Progenitor cell of endocrine pancreas (in vitro differentiated cells): Measurements from ENCODE around the gene CERS6. TPM values are rescaled to one million over a fixed set of nuclear protein-coding genes. Genes with fewer than 3 reads are reported as not detected.
"Not testable (repeated sequence)": the region's sequence is repeated elsewhere in the genome, so short reads cannot be mapped to it uniquely, and the experiment has no call there.

Experiments used
- DNase-seq: peaks from one replicate; pipeline ENCODE4 v3.0.0; 2021; ENCODE audit warnings: low spot score; ENCODE audit not compliant: unreplicated experiment
- H3K27ac Mint-ChIP-seq: 2 replicates; pipeline ENCODE4 v1.8.0; 2021; ENCODE audit warnings: mild to moderate bottlenecking, moderate library complexity, mixed read lengths
- H3K27me3 Mint-ChIP-seq: 2 replicates; pipeline ENCODE4 v1.8.0; 2021; ENCODE audit warnings: mixed read lengths
- H3K36me3 Mint-ChIP-seq: 2 replicates; pipeline ENCODE4 v1.8.0; 2022; ENCODE audit warnings: mixed read lengths; ENCODE audit not compliant: insufficient read depth
- H3K4me1 Mint-ChIP-seq: 2 replicates; pipeline ENCODE4 v1.8.0; 2021; ENCODE audit warnings: low read depth, mixed read lengths
- H3K4me3 Mint-ChIP-seq: 2 replicates; pipeline ENCODE4 v1.8.0; 2021; ENCODE audit warnings: low read depth, mild to moderate bottlenecking, moderate library complexity, mixed read lengths
- H3K9me3 Mint-ChIP-seq: 2 replicates; pipeline ENCODE4 v1.8.0; 2021; ENCODE audit warnings: low read depth, mixed read lengths
- total RNA-seq: library from RNA; stranded (reverse); gene quantifications from 2 replicates; pipeline ENCODE4 v1.2.1, GENCODE V29; 2021
- TF ChIP-seq, protein P1 (sequence below): fragments of 200-600 bp; sonication (generic); IDR thresholded peaks from one replicate; pipeline ENCODE4 v1.5.0; 2021; ENCODE audit warnings: antibody characterized with exemption, mild to moderate bottlenecking; ENCODE audit not compliant: unreplicated experiment

CERS6 gene
- total RNA-seq, 1 donor from 2014 or later: 32.5 TPM

DNA sequence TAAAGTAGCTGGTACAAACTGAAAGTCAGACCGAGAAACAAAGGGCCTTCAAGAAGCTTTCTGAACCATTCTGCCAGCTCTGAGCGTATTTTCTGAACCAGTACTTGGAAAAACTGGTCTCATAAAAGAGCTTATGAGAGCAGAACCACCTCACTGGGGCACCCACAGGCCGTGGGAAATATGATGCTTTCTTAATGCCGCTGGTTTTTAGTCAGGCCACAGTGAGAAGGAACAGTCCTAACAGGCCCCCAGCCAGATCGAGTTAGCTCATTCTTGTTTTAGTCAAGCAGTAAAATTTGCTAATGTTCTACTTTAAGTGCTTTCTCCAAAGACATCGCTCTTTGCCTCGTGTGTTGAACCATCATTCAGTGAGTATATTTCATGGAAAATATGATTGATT is 333.7 kb downstream of the CERS6 start:
- TF ChIP-seq, protein P1, sequence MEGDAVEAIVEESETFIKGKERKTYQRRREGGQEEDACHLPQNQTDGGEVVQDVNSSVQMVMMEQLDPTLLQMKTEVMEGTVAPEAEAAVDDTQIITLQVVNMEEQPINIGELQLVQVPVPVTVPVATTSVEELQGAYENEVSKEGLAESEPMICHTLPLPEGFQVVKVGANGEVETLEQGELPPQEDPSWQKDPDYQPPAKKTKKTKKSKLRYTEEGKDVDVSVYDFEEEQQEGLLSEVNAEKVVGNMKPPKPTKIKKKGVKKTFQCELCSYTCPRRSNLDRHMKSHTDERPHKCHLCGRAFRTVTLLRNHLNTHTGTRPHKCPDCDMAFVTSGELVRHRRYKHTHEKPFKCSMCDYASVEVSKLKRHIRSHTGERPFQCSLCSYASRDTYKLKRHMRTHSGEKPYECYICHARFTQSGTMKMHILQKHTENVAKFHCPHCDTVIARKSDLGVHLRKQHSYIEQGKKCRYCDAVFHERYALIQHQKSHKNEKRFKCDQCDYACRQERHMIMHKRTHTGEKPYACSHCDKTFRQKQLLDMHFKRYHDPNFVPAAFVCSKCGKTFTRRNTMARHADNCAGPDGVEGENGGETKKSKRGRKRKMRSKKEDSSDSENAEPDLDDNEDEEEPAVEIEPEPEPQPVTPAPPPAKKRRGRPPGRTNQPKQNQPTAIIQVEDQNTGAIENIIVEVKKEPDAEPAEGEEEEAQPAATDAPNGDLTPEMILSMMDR: no peak
- Mint-ChIP-seq H3K4me3 (no peak overlapping the region), H3K36me3 (no peaks in the 10 kb centered on the region), H3K4me1 (no peaks in the 10 kb centered on the region), H3K9me3 (no peaks in the 10 kb centered on the region), H3K27me3 (no peaks in the 10 kb centered on the region), H3K27ac (no peak overlapping the region)
- DNase-seq: no peak

DNA sequence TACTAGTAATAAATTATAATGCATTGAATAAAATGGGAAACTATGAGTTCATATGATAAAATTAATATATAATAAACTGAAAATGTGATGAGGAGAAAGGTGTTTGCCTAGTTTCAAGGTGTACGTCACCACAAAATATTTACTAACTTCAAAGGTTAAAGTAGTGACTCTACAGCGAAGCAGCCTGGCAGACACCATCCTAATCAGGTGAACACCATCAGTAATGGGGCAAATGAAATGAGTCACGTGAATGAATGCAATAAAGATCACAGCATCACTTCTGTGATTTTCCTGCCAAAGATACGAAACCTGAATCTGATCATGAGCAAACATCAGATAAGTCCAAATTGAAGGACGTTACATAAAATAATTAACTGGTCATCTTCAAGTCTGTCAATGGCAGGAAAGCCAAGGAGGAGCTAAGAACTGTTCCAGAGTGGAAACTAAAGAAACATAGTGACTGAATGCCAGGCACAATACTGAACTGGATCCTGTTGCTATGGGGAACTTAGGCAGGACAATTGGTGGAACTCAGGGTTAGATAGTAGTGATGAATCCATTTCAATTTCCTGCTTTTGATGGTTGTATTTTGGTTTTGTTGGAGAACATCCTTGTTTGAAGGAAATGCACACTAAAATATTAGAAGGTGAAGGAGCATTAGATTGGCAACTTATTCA is 334.3 kb downstream of the CERS6 start:
- Mint-ChIP-seq H3K27me3 (no peaks in the 10 kb centered on the region), H3K4me1 (no peaks in the 10 kb centered on the region), H3K4me3 (no peak overlapping the region), H3K36me3 (no peaks in the 10 kb centered on the region), H3K27ac (no peak overlapping the region), H3K9me3 (no peaks in the 10 kb centered on the region)
- DNase-seq: no peak
- TF ChIP-seq, protein P1: no peak

DNA sequence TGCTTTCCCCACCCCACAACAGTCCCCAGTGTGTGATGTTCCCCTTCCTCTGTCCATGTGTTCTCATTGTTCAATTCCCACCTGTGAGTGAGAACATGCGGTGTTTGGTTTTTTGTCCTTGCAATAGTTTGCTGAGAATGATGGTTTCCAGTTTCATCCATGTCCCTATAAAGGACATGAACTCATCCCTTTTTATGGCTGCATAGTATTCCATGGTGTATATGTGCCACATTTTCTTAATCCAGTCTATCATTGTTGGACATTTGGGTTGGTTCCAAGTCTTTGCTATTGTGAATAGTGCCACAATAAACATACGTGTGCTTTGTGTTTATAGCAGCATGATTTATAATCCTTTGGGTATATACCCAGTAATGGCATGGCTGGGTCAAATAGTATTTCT is 335.1 kb downstream of the CERS6 start:
- H3K4me1 Mint-ChIP-seq, H3K27ac Mint-ChIP-seq, H3K27me3 Mint-ChIP-seq, H3K4me3 Mint-ChIP-seq, DNase-seq, H3K9me3 Mint-ChIP-seq, H3K36me3 Mint-ChIP-seq: not testable (repeated sequence)

DNA sequence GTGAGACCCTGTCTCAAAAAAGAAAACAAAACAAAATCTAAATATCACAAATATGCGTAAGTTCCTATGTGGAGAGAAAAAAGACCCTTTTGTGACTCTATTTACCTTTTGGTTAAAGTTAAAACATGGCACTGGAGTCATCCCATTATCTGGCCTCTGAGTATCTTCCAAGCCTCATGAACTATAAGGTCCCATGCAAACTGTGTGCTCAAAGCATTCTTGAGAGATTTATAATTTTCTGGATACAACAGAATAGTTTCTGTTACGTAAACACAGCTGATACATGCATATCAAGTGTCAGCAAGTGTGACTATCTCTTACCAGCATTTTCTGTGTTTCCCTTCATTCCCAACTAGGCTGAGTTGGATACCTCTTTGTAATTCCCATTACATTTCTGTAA is 337.5 kb downstream of the CERS6 start:
- no peak overlapping the region for H3K4me3 Mint-ChIP-seq
- H3K36me3 Mint-ChIP-seq: no peaks in the 10 kb centered on the region
- no peak overlapping the region for H3K27ac Mint-ChIP-seq
- H3K9me3 Mint-ChIP-seq: no peaks in the 10 kb centered on the region
- peaks cover 4% of the 10 kb centered on the region for H3K4me1 Mint-ChIP-seq
- TF ChIP-seq, protein P1: no peak
- no peaks in the 10 kb centered on the region for H3K27me3 Mint-ChIP-seq
- no peak for DNase-seq

DNA sequence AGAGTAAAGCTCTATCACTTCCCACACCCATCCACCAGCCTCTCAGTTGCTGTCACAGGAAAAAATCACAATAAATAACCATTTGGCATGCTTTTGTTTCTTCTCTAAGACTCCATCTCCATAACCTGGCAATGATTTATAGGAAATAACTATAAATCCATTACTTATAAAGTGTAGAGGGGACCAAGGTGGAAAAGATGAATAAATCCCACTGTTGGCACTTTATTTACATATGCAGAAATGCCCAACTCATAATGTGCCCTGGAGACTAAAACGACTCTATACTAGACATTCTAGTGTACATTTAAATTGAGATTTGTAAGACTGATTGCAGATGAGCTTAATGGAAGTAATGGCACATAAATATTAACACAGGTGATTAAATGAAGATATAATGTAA is 338.9 kb downstream of the CERS6 start:
- TF ChIP-seq, protein P1: no peak
- Mint-ChIP-seq H3K9me3 (no peaks in the 10 kb centered on the region), H3K27ac (no peak overlapping the region), H3K4me3 (no peak overlapping the region), H3K27me3 (no peaks in the 10 kb centered on the region), H3K4me1 (peaks cover 12% of the 10 kb centered on the region), H3K36me3 (no peaks in the 10 kb centered on the region)
- DNase-seq: no peak

DNA sequence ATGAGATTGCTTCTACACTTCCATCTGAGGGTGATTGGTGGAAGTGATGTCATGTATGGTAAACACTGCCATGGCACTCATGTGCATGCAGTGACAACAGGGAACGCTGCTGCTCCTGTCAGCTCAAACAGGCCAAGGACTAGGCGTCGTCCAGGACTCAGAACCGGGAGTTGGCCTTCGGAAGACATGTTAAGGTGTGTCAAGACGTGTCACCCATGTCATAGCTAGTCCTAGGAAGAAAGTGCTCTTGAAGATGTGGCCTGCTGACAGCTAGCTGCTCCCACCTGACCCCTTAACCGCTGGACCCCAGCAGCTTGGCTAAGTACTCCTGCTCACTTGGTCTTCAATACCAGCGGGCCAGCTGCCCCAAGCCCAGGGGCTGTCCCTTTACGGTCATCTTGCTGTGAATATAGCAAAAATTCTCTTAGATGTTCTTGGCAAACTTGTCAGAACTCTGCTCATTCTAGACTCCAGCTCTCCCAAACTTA is 340.1 kb downstream of the CERS6 start:
- Mint-ChIP-seq H3K4me1 (peaks cover 16% of the 10 kb centered on the region), H3K9me3 (no peaks in the 10 kb centered on the region), H3K4me3 (no peak overlapping the region), H3K36me3 (no peaks in the 10 kb centered on the region), H3K27ac (no peak overlapping the region), H3K27me3 (no peaks in the 10 kb centered on the region)
- DNase-seq: no peak
- TF ChIP-seq, protein P1: no peak
